GM18867 (cell line): ENCODE data around the gene SMAD6.

Experiments
- ATAC-seq: cut with Tn5 transposase; IDR thresholded peaks from one replicate; pipeline ENCODE4 v1.9.1; 2021; ENCODE audit warnings: mild to moderate bottlenecking, moderate library complexity; ENCODE audit not compliant: unreplicated experiment

Gene SMAD6

DNA sequence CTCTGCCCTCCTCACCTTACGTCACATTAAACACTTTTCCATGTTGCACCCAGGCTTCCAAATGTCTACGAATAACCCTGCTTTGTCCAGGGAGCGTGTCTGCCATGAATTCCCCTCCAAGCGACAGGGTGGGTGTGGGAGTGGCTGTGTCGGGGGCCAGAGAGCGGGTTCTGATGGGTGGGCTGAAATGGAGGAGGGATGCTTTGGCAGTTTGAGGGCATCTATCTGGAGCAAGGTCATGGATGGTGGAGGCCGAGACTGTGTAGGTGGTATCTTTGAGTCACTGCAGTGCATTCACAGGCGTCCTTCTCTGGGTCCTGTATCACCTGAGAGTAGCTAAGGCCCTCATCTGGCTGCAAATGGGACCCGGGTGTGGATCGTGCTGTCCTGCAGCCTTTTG, 36.6 kb downstream of the SMAD6 start:
- no peak for ATAC-seq

DNA sequence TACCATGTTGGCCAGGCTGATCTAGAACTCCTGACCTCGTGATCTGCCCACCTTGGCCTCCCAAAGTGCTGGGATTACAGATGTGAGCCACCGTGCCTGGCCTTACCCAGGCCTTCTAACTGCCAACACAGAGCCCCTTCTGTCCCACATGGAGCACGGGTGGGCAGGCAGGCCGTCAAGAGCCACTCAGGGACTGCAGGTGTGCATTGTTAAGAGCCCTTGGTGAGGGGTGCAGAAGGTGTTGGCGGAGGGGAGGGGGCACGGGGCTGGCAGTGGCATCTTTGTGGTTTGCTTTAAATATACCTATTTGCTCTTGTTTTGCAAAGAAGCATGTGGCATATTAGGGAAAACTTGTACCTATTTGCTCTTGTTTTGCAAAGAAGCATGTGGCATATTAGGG, 37.3 kb downstream of the SMAD6 start:
- no peak for ATAC-seq

DNA sequence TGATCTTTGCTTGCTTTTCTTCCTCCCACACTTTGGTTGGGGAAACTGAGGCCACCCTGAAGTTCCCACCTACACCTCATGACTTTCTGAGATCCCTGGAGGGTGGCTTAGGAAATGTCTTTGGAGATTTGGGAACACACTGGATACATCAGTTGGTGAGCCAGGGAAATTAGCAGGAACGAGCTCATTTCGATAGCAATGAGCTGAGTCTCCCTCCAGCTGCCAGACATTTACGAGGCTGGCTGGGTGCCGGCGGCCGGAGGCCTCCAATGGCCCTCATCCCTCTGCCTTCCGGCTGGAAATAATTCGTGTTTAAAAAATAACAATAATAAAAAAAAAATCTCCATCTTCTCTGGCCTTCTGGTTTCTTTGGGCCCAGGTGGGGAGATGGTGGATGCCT, 38.8 kb downstream of the SMAD6 start:
- no peak for ATAC-seq

DNA sequence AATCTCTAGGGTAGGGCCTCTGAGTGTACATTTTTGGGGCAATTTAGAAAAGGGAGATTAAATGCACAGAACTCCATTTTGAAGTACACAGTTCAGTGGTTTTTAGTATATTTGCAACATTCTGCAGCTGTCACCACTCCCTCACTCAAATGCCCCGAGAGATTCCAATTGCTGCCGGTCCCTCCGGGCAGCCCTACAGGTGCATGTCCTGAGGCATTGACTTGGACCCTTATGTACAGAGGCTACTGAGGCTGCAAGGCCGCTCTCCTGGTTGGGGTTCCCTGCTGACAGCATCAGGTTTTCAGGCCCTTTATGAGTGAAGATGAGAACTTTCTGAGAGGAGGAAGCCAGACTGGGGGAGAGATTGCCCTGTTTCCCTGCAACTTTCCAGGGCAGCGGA, 39.6 kb downstream of the SMAD6 start:
- ATAC-seq = no peak

DNA sequence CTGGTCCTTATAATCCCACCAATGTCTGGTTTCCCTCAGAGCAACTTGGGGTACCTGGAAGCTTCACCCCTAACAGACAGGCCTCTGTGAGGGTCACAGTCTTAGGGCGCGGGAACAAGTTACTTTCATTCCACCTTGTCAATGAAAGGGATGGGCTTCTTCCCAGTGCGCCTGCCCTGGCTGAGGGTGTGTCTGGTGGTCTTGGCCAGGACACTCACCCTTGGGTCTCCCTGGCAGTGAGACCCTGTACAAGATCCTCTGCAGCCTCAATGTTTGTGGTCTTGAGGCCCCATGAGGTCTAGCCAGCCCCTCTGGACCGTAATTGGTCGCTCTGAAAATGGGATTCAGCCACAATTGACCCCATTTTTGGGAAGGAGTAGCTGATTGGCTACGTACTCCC, 40.2 kb downstream of the SMAD6 start:
- ATAC-seq = no peak

DNA sequence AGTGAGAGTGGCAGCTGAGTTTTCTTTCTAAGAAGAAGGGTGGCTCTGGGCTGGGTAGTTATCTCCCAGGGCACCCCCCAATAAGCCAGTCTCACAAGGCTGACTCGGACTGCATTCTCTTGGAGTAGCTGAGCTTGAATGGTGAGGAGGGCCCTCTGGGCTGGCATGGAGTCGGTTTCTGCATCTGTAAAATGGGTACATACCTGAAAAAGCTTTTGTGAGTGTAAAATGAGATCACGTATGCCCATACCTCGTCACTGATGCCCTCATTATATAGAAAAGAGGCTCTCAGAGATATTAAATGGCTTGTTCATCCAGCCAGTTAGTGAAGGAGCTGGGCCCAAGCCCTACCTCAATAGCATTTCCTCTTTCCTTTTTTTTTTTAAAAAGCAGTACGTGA, 41.2 kb downstream of the SMAD6 start:
- ATAC-seq = no peak

DNA sequence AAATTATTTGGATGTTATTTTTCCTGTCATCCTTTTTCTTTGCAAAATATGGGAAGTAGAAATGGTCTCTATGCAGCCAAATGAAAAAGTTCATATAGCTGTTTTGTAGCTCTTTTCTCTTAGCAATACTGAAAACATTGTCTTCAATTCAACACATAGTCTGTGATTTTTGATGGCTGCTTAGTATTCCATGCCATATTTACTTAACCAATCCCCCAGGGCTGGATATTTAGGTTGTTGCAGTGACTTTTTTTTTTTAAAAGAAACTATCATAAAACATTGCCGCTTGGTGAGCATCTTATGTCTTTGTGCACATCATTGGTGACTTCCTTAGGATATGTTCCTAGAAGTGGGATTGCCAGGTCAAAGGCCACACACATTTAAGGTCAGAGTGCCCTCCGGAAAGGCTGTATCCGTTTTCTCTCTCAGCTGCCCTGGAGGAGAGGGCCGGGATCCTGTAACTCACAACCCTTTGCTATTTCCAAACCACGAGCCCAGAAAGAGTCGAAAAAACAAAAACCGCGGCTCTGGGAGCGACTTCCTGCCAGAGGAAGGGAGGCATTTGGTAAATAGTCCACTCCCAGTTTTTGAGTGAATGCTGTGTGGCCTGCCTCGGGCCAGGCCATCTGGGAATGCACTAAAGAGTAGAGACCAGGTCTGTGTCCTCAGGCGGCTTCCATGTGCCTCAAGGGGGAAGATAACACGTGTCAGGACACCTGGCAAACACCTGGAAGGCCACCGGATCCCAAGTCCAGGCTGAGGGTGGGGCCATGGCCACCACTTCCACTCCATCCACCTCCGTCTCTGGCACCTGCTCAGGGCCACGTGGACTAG, 41.9 kb downstream of the SMAD6 start:
- no peak for ATAC-seq

DNA sequence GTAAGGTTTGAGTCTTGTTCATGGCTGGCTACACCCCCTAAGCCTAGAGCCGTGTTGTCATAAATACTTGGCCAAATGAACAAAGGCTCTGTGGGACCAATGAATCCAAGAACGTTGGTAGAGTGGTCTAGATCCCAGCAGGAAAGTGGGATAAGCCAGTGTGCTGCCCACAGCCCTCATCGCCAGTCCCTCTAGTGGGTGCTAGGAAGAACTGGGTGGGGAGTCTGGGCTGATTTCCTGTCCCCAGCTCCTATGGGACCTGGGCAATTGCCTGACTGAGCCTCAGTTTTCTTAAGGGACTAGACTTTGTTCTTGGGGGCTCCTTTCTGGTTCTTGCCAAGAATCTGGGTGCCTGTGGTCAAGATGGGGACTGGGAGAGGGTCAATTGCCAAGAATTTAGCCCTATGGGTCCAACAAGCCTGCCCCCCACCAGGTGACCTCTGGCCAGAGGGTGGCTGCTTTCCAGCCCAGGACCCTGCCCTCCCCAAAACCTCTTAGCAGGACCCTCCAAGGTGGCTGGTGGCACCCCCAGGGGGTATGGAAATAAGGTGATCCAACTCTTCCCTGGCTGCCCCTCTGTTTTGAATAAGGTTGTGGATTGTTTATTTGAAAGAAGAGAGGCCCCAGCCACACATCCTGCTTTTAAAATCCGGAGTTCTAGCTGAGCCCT, 42.7 kb downstream of the SMAD6 start:
- ATAC-seq = no peak

DNA sequence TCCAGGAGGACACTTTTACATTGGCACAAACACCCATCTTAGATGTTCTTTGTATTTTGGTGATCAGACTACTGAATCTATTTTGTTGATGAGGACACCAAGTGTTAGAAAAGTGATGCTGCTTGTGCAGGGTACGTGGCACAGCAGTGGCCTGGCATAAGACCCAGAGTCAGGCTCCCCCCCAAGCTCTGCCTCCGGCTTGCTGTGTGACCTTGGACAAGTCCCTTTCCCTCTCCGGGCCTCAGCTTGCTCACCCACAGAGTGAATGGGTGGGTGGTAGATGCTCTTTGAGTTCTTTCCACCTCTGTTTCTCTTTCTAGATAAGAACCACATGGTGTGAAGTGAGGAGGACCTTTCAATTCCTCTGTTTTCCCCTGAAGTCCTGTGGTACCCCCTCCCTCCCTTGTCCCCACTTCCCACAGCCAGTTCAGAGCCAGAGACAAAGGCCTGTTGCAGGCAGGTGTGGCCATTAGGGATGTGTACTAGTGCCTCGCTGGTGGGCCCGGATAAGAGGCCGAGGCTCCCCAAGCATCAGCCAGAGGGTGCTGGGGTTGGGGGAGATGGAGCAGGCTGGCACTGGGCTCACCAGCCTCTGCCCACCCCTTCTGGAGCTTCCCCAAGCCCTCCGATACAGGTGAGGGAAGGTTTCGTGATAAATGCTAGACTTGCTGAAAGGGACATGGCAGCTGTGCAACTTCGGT, 43.6 kb downstream of the SMAD6 start:
- no peak for ATAC-seq

DNA sequence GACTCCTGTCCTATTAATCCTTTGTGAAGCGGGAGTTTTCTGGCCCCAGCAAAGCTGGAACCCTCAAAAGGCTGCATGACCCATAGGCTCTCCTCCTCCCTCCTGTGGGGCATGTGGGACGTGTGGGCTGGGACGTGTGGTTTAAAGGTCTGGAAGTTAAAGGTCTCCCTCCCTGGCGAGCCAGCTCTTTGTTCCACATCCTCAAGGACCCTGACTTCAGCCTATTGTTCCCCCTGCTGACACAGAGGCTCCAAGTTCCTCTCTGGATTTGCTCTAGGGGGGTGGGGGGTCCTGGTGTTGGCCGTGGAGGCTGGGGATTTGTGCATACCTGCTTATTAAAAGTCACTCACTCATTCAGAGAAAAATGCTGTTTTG, 44.2 kb downstream of the SMAD6 start:
- ATAC-seq = no peak

DNA sequence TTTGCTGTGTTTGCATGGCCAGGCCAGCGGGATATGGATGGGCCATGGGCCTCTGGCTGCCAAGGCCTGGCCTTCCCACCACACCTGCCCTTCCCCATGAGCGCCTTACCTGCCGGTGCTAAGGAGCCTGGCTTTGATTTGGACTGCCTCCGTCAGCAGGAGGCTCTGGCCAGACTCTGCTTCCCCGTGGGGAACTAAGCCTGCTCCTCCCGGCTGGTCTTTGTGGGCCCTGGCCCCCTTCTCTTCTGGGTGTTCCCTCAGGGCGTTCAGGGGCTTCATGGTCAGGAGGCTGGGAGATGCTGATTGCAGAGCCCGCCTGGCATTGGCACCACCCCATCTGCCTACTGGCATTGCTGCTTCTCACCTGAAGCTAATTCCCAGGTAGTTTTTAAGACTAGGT, 45.2 kb downstream of the SMAD6 start:
- no peak for ATAC-seq

DNA sequence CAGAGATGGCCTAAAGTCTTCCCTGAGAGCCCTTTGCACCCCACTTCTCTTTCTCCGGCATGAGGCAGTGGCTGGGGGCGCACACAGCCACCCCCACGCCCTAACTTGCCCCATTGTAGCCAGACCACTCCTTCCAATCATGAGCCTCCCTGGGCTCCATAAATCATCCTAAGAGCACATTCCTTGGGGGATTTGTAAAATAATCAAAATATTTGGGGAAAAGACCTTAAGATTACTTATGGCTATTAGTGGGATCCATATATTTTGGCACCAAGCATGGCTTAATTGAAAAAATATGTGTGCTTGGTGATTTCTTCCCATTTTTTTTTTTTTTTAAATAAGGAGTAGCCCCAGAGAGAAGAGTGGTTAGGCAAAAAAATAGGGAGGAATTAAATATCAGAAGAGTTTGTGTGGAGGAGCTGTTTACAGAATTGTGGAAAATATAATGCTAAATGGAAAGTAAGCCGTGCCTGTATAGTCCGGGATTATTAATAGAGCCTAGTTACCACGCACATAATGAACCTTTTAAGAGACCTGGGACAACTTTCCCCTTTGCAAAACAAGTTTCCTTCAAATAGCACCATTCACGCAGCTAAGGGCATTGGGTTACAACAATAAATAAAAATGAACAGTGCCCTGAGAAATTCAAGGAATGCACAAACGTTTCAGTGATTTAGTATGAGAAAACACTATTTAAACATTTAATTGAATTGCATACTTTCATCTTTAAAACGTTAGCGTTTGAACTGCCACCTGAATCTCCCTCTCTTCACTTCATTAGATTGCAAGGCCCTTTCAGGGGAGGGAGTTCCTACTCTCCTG, 46.1 kb downstream of the SMAD6 start:
- no peak for ATAC-seq

DNA sequence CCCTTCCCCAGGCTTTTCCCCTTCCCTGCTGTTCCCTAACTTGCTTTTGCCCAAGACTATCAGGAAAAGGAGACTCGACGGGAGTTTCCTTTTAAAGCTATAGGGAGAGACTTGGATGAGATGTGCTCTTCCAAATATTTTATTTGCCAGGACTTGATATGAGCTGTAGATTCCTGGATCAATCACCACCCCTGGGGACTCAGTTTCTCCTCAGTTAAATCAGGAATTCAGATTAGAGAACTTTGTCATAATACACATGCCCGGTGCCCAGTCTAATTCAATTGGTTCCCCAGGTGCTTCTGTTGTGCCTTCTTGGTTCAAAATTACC, 46.6 kb downstream of the SMAD6 start:
- ATAC-seq = no peak

DNA sequence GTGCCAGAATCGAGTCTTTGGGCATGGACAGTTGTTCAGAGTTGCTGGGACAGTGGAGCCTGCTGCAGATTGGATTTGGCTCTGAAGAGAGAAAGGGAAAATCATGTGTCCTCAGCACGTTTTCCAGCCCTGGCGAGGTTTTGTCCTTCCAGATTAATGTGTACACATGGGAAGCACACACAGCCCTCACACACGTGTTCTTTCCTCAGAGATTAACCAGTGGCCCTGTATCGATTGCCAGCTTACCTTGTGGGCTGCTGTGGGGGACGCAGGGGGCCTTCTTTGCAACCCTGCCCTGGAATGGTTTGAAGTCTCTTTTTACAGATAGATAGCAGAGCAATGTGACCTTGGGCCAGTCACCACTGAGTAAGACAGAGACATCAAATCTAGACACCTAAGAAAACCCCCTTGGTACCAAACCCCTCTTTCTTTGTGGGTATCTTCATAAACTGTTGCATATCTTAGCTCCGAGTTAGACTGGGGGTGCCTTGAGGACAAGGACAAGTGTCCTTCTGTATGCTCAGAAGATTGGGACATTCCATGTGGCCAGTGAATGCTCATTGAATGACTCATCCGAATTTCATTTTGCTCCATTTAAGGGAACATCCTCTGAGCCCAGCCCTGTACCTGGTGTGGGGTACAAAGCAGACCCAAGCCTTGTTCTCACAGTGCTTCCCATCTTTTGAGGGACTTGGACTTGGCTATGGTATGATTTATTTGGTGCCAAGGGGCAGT, 48.0 kb downstream of the SMAD6 start:
- ATAC-seq = no peak

DNA sequence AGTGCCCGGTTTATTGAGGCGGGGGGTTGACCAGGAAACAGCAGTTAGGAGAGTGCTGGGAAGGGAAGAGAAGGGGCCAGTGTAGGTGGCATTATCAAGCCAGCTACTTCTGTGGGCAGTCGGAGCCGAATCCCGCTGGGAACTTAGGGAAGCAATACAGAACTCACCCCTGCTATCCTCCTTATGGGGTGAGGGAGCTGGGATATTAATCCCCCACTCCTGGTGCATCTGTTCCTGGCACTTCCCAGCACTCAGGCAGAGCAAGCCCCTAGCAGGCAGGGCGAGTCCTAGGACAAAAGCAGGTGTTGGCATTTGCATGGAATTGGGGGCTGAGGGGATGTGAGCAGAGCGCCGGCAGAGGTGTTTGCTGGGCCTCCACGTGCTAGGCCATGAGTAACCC, 48.6 kb downstream of the SMAD6 start:
- no peak for ATAC-seq

DNA sequence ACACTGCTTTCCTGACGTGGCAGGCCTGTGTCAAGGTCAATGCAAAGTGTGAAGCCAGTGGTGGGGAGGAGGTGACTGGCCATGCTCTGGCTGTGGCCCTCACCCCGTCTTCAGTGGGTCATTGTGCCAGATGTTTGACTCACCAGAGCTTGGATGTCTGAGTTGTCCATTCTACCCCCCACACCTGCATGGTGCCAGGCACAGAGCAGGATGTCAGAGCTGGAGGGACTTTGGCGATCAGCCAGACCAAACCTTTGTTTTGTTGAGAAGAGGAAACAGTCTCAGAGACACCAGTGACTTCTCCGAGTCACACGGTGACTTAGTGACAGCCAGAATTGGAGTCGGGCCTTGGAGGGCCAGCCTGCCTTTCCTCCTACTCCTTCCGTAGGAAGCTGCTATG, 49.5 kb downstream of the SMAD6 start:
- ATAC-seq = no peak

DNA sequence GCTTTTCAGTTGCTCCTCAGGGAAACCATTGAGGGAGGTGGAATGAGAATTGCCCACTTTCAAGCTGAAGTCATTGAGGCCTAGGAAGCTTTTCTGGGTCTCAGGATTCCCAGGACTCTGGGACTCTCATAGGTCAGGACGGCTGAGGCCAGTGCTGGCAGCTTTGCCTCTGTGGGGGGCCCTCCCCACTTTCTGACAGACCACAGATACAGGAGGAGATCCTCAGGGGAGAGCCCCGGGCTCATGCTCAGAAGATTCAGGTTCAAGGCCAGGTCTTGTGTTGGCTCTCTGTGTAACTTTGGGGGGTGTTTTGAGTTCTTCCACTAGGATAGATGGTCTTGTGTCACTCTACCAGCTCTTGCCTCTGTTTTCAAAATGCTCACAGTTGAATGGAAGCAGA, 50.0 kb downstream of the SMAD6 start:
- no peak for ATAC-seq

DNA sequence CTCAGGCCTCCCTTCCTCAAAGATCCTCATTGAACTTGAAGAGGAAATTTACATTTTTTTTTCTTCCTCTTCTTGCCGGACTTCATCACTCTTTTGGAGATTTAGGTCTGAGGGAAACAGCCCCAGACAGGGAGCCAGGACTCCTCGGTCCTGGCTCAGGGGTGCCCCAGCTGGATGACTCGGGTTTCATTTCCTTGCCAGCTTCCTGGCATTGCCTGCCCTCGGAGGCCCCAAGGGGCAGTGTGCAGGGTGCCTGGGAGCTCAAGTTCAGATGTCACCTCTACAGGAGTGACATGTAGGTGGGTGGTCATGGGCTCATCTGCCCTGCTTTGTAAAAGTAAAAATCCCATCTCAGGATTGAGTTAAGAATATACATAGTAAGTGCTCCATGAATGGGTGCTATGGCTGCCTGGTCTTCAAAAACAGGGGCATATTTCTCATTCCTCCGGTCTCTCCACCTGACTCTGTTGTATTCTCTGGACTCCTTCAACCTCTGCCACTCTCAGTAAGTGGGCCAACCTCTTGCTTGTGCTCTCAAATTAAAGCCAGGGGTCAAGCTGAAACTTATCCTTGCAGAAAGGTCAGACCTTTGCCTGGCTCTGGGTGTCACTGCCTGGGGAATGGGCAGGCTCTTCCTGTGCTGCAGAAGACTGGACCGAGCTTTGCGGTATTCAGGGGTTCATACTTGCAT, 51.8 kb downstream of the SMAD6 start:
- no peak for ATAC-seq

DNA sequence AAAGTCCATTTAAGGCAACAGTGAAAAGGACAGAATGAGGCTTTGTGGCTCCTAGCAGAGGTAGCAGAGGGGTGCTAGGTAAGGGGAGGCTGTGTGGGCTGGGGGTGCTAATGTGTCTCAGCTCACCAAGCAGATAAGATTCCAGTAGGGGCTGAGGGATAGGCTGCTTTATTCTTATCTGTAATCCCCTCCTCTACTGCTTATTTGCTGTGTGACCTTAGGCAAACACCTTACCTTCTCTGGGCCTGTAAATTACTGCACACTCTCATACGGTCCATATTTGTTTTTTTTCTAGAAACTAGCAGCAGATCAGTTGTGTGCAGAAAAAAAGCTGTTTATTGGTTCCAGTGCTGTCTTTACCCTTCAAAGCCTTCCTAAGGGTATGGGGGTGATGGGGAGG, 52.8 kb downstream of the SMAD6 start:
- no peak for ATAC-seq
